GM19239 (cell line): ENCODE results near the gene GCLC.

Experiments used
- DNase-seq: peaks from one replicate; pipeline ENCODE4 v3.0.0; 2011; ENCODE audit warnings: low spot score; ENCODE audit not compliant: insufficient read length
- FAIRE-seq: peaks from 2 replicates; lab custom pipeline; 2011; peaks lifted over from hg19 to GRCh38; lab: Jason Lieb, UNC

GCLC gene

DNA sequence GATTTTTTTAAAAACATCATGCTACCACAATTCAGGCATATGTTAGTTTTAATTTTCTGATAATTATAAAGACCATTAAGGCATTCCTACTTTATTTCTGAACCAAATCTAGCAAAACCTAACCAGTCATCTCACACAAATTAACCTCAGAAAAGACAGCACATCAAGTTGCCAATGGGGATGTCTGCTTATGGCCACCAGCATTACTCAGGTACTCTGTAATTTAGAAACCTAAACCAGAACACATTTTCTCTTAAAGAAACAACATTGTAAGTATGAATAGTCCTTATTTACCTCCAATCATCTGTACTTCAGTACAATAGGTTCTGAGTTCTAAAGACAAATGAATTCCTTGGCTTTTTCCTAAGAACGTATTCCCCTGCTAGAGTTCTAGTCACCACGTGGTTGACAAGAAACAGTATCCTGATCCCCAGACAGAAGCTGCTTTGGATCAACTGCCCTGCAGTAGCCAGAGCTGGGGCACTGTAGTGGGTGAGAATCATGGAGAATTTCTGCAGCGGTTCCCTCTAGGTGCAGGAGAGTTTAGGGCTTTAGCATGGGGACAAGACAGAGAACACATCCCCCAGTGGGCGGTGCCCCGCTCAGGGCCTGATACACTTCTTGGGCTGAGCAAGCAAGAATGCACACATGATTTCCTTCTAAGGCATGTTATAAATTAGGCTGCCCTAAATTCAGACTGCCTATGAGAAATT lies 15.4 kb downstream of the GCLC start:
- DNase-seq, result no peak
- no peak for FAIRE-seq

DNA sequence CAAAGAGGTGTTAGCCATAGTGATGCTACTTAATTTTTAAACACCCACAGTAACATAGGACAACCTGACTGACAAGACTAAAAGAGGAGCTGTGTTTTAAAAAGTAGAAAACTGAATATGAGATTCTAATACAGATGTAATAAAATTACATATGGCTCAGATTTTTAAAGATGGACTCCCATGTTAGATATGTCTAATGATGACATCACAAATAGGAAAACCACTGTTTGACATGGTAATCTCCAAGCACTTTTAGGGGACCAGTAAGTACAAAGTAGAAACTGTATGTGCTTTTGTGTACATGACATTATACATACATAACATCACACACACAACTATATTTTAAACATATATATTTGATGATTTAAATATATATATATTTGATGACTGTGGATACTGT lies 16.8 kb downstream of the GCLC start:
- FAIRE-seq (no peak), DNase-seq (no peak)

DNA sequence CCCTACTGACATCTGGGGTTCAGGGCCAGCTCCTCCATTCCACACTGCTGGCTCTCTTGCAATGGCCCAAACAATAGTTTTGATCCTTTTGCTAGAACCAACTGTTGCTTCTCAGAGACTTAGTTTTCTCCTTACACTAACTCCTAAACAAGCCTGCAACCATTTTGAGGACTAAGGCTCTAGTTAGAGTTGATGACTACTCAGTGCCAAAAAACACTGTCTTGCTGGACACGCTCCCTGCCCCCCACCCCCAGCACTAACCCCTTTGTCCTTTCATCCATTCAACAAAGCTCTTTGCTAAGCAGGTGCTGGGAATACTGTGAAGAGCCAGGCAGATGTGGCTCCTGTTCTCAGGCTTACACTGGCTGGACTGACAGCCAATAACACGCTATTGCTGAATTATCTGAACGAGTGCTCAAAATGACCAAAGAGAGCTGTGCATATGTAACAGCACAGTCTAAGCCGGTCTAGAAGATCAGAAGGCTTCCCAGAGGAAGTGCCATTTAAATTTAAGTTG lies 17.6 kb downstream of the GCLC start:
- no peak for FAIRE-seq
- no peak for DNase-seq

DNA sequence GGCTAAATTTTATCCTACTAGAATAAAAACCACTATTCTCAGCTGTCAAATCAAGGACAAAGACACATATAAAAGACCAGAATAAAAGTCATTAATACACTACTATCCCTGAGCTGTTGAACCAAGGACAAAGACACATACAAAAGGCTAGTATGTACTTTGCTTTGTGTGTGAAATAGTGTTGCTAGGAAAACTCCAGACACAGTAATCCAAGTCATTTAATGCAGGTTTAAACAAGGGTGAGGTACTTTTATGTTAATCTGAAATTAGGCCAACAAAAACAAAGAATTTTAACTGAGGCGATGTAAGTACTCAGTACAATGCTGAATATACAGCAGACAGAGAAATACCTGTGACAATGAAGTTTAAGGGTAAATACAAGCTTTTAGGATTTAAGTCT lies 18.9 kb downstream of the GCLC start:
- FAIRE-seq (no peak), DNase-seq (no peak)

DNA sequence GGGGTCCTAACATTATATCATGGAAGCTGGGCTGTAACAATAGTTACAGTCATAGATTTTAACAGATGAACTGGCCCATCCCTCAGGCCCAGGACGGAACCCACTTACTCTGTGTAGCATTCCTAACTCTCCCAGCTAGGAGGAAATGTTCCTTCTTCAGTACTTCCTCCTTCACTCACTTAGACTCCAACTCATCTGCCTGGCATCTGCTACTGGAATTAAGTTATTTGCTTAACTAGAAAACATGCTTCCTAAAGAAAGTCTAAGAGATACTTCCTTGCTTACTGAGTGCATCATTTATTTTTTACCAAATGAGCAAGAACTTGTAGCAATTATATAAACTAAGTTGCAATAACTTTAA lies 20.5 kb downstream of the GCLC start:
- FAIRE-seq, result no peak

DNA sequence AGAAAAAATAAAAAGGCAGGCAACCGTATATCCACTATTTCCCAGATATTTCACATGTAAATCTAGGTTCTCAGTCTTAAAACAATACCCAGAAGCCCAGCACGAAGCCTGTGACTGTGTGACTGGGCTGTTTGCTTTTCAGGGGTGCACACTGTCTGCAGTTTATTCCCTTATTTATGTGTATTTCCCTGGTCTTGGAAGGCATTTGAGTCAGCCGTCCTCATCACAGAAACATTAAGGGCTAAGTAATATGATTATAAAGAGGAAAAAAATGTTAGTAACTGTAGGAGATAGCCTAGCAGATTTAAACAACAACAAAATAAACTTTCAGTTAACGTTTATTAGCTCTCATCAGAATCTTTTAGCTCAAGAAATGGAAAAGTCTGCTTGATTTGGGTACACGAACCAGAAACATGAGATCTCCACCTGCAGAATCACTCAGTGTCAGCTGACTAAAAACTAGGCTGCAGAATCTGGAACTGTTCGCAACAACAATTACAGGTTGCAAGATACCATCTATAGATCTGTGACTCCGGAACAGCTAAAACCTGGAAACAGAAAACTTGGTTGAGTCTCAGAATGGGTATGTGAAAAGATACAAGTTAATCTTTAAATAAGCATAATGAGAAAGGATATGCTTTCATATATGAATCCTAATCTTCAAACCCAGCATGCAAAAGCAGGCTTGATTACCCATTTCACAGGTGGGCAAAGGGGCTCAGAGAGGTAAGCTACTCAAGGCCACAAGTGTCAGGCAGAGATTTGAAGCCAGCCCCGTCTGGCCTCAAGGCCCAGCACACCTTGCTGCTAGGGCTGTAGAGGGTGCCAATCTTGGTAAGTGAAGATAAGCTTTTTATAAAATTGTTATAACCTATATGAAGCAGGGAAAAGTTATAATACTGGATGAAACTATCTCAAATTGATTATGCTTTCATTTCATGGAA lies 21.1 kb downstream of the GCLC start:
- no peak for DNase-seq
- no peak for FAIRE-seq

More for the DNA sequence above, 20.5 kb downstream of the GCLC start:
- DNase-seq, result no peak

DNA sequence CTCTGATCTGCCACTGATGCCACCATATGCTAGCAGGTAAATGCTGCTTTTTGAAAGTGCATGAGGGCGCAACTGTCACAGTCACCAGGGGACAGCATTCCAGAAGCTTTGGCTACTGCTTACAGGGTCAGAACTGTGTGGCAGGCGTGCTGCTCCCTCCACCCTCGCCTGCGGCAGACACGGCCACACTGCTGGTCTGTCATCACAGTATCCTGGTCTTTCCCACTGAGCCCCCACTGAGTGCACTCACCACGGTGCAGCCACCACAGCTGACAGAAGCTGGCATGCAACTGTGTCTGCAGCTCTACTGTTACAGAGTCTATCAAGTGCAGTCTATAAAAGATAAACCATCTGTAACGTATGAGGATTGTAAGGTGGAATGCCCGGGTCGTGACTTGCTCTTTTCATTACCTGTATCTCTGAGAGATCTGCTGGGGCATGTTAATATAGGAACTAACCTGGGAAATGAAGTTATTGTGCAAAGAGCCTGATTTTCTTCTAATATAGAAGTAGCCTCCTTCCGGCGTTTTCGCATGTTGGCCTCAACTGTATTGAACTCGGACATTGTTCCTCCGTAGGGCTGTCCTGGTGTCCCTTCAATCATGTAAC lies 24.5 kb downstream of the GCLC start:
- DNase-seq (no peak), FAIRE-seq (no peak)

DNA sequence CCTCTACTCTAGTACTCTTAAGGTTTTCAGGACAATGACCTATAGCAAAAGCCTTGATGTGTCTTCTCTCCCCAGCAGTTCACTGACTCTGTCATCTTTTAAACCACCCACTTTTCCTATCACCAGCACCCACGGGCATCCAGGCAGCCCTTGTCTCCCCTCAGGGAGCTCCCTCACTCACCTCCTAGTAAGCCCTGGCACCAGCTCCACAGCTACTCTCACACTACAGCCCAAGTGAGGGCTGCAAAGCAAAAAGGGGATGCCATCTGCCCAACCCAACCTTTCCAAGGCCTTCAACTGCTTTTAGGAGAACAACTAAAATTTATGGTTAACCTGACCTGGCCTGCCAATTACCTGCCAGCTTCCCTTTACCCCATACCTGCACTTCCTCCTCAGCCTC lies 26.0 kb downstream of the GCLC start:
- FAIRE-seq (no peak), DNase-seq (no peak)

DNA sequence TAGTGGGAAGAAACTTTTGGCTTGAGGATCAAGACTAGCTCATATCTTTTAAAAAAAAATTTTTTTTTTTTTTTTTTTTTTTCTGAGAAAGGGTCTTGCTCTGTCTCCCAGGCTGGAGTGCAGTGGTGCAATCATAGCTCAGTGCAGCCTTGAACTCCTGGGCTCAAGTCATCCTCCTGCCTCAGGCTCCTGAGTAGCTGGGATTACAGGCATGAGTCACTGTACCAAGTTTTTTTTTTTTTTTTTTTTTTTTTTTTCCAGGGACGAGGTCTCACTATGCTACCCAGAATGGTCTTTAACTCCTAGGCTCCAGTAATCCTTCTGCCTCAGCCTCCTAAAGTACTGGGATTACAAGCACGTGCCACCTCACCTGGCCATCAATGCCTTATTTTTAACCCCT lies 27.9 kb downstream of the GCLC start:
- FAIRE-seq (no peak), DNase-seq (no peak)

DNA sequence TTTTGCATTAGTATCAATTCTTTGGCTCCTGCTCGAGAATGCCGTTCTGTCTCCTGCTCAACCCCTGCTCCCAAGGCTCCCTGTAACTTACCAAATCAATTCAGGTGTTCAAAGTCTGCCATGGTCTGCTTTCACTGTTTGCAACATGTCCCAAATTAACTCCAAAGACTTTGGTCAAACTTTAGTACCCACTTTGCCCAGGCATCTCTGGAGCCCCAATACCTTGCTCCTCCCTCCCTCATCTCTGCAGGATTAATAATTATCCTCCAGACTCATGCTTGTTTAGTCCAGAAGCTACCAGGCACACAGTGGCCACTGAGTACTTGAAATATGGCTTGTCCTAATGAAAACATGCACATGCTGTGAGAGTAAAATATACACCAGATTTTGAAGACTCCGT lies 30.2 kb downstream of the GCLC start:
- no peak for FAIRE-seq
- DNase-seq, result no peak

DNA sequence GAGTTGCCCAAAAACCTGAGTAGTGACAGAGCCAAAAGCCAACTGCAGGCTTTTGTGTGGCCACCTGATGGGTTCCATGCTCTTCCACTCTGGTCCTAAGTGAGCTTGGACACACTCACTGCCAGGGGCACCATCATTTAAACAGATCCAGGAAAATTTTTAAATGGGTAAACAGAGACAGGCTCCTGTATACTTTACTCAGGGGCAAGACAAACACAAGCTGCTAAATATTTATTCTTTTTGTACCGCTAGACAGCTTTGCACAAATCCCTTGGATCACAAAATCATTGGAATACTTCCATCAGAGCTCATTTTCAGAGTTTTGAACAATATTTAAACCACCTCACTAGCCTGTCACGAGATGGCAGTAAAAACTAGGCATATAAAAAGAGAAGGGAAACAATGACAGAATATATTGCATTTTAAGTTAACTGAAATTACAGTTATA lies 31.4 kb downstream of the GCLC start:
- DNase-seq (no peak), FAIRE-seq (no peak)

DNA sequence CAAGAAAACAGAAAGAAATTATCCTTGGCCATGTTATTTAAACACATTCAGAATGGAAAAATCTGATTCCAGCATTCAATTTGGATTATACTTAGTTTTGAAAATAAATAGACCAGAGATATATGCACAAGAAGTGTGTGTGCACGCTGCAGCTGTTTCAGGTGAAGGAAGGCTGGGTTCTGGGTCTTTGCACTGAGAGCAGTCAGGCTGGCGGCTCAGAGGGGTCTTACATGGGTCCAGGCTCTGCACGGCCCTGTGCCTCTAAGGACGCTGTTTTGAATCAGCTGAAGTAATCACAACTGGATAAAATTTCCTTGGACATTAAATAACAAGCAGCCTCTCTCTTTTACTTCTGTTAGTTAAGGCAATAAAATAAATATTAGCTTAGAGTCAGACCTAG lies 31.8 kb downstream of the GCLC start:
- DNase-seq (no peak), FAIRE-seq (no peak)

DNA sequence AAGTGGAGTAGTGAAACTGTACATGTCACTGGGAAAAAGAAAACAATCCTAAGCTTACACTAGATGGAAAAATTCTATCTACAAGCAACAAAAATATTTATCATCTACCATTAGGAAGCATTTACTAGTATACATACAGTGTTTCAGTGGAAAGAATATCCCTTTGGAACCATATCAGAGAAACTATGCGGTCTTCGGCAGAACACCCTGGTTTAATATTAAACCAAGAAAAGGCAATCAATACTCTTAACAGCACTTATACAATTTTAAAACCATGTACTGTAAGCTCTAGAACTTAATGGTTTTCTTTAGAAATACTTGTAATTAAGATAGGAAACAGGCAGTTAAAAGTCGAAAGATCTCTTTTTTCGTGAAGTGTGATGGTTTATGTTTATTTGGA lies 32.3 kb downstream of the GCLC start:
- no peak for DNase-seq
- no peak for FAIRE-seq

DNA sequence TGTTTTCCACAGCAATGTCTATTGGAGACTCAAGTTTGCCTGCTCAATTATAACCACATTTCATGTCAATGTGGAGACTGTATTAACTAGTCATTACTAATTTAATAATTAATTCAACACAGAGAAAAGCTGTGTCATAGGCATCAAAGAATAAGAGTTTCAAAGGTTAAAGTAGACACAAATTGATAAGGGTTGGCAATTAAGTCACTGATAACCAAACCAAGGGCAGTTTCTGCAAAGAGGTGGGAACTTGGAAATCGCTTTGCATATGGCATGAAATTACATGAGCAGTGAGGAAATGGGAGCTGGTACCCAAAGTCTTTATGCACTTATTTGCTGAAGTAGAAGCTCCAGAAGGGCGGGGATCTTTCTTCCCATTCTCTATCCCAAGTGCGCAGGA lies 34.2 kb downstream of the GCLC start:
- FAIRE-seq (no peak), DNase-seq (no peak)

DNA sequence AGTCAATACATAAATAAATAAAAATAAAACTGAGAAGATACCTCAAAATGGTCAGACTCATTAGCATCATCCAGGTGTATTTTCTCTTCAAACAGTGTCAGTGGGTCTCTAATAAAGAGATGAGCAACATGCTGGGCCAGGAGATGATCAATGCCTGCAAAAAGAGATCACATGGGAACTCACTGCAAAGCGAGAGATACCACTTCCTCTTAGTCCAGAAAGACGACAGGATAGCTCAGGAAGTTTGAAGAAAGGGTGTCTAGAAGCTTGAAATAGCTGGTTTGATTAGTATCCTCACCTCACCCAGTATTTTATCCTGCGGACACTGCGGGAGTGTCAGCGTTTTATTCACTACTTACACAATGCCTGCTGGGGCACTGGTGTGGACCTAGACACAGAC lies 38.0 kb downstream of the GCLC start:
- DNase-seq (no peak), FAIRE-seq (no peak)

DNA sequence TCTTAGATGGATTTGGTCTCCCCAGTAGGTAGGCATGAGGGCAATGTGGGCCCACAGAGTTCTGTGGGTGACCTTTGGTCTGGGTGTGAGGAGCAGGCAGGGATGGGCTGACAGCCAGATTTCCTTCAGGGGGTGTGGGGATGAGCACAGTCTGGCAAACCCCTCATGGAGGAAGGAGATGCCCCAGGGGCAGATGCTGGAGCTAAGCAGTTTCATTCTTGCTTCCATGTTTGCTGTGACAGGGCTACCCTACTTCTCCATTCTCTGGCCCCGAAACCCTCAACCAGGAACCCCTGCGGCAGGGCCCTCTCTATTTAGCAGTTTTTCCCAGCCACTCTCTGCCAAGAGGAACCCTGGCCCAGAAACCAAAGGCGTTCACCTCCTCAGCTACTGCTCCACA lies 40.4 kb downstream of the GCLC start:
- FAIRE-seq (no peak), DNase-seq (no peak)

DNA sequence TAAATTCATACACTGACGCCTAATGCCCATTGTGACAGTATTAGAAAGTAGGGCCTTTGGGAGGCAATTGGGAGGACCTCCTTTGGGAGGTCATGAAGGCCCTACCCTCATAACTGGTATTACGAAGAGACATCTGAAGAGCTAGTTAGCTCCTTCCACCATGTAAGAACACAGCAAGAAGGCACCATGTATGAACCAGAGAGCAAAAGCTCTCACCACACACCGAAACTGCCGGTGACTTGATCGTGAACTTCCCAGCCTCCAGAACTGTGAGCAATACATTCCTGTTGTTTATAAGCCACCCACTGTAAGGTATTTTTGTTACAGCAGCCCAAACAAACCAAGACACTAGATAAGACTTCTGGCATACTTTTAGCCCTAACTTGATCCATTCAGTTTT lies 41.8 kb downstream of the GCLC start:
- no peak for DNase-seq
- no peak for FAIRE-seq

DNA sequence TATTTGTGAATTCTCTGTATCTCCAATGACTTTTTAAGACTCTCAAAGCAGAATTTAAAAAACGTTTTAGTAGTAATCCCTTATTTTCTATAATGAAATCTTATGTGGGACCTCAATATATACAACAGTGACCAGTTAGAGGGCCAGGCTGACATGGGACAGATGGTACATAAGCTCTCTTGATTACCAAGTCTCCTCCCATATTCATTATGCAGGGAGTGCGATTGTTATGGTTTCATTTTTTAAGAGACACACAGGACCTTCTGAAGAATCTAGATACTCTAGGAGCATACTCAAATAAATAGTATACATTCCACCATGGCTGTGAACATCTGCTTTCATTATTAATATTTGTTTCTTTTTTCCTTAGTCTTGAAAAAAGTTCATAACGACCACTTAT lies 43.5 kb downstream of the GCLC start:
- DNase-seq, result no peak
- no peak for FAIRE-seq

DNA sequence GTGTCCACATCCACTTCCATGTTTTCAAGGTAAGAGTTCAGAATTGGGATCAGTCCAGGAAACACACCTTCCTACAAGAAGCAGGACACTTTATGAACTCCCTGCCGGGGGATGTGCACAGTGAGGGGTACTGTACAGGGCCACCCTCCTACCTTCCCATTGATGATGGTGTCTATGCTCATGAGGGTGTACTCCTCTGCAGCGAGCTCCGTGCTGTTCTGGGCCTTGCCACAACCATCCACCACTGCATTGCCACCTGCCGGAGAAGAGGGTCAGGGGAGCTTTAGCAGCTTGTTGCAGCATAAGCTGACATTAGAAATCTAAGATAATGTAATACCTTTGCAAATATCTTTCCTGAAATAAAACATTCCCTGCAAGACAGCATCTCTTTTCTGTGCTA lies 44.8 kb downstream of the GCLC start:
- no peak for DNase-seq
- no peak for FAIRE-seq

DNA sequence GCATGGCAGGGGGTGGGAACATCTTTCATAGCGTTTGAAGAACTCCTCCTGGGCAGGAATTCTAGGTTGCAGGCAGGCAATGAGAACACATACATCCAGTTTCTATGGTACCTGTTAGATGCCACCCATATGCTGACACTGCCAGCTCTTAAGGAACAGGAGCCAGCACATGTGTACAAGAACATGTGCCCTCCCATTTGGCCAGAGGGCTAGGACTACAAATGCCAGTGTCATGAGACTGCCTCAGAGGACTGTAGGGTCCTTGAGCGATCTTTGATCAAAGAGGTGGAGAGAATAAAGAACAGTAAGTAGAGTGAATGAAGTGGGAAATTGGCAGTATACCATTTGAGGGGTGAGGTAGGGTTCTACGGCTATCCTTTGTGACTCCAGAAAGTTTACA lies 45.8 kb downstream of the GCLC start:
- FAIRE-seq, result no peak
- no peak for DNase-seq

DNA sequence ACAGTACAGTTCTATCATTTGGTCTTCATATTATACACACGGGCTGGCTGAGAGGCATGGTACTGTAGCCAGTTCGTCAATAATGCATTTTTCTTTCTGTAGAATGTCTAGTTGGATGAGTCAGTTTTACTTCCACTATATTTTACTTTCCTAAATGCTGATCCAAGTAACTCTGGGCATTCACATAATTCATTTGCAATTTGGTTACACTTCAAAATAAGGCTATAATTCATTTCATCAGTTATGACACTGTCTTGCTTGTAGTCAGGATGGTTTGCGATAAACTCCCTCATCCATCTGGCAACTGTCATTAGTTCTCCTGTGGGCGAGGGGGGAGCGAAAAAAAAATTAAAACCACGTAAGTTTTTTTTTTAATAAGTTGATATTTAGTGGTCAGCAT lies 46.3 kb downstream of the GCLC start:
- FAIRE-seq (no peak), DNase-seq (no peak)
